ENCODE data around the gene USP10. TPM values are rescaled to one million over a fixed set of nuclear protein-coding genes. Genes with fewer than 3 reads are reported as not detected.

USP10 gene
- polyA plus RNA-seq, 2 of the 4 experiments (the other 2 are of a cell fraction): 61.5 to 93.5 TPM

- DNase-seq (ENCODE audit: low read depth in 1 of 2, low spot score in 1 of 2) (no peak), ATAC-seq (no peak), FAIRE-seq (no peak)
- Histone ChIP-seq H3K27ac (peak overlapping the region in 1 of 2 experiments; percentile 92; a peak in 3 of 6 replicates), H3K9me3 (no peaks in the 10 kb centered on the region), H3K4me1 (peaks cover 96% of the 10 kb centered on the region), H3K4me2 (peak overlapping the region; percentile 17; the same call in 2 of the 3 replicates), H3K4me3 (no peak overlapping the region)
- ChIA-PET POLR2A (no interaction called here), CTCF (interaction anchor here (0.8 to 13.9 kb wide), 9 partner anchors 8 to 235 kb away, joined by 3 to 202 read pairs (median 17); no protein-coding TSS in a partner anchor)
- no peak for TF ChIP-seq PBX3 (IDR thresholded peaks at IDR 0.05)
- TF ChIP-seq FOSB (CRISPR knock-in tag; IDR thresholded peaks at IDR 0.05): no peak
- no peak for TF ChIP-seq ZNF302 (CRISPR knock-in tag; IDR thresholded peaks at IDR 0.05)
- no peak for TF ChIP-seq MAX (IDR thresholded peaks at IDR 0.05)
- TF ChIP-seq CHD4 (IDR thresholded peaks at IDR 0.05; ENCODE audit: borderline replicate concordance): no peak
- TF ChIP-seq NR3C1 (IDR thresholded peaks at IDR 0.05): no peak
- WGBS (ENCODE audit: missing lambda C conversion rate): 71% methylated on average over 17 of the region's 17 CpGs
Observed at GRCh38 chr16:84735849-84736586, 36.2 kb downstream of the USP10 start.

- Histone ChIP-seq H3K27ac (peak overlapping the region in 1 of 2 experiments; percentile 92; a peak in 3 of 6 replicates), H3K4me3 (no peak overlapping the region), H3K9me3 (no peaks in the 10 kb centered on the region), H3K4me1 (peaks cover 89% of the 10 kb centered on the region), H3K4me2 (peak overlapping the region; percentile 15; the same call in 1 of the 3 replicates)
- WGBS (ENCODE audit: missing lambda C conversion rate): 60% methylated on average over 12 of the region's 12 CpGs
- no peak for FAIRE-seq
- ATAC-seq: peak; percentile 2 to 7; a peak in 4 of 6 replicates
- TF ChIP-seq NR3C1 (IDR thresholded peaks at IDR 0.05) (no peak), ESRRA (IDR thresholded peaks at IDR 0.05; ENCODE audit: borderline replicate concordance, low read length) (no peak), KDM5A (IDR thresholded peaks at IDR 0.05) (no peak), NPAS2 (CRISPR knock-in tag; IDR thresholded peaks at IDR 0.05; ENCODE audit: borderline replicate concordance) (no peak), PHF8 (IDR thresholded peaks at IDR 0.05; ENCODE audit: borderline replicate concordance, low read depth) (no peak), FOSL2 (IDR thresholded peaks at IDR 0.05) (no peak), FOSL2 (CRISPR knock-in tag; IDR thresholded peaks at IDR 0.05) (no peak), EHMT2 (IDR thresholded peaks at IDR 0.05; ENCODE audit: low read depth) (no peak), RCOR1 (IDR thresholded peaks at IDR 0.05; ENCODE audit: low read depth, low read length) (no peak), ZC3H11A (IDR thresholded peaks at IDR 0.05) (no peak), ELK1 (IDR thresholded peaks at IDR 0.05; ENCODE audit: low read depth, low read length) (no peak), HOXA7 (CRISPR knock-in tag; IDR thresholded peaks at IDR 0.05) (no peak), RNF2 (IDR thresholded peaks at IDR 0.05; ENCODE audit: borderline replicate concordance, low read depth) (no peak), HOXB13 (CRISPR knock-in tag; IDR thresholded peaks at IDR 0.05; ENCODE audit: low read depth) (no peak), MAX (IDR thresholded peaks at IDR 0.05) (no peak), EP300 (IDR thresholded peaks at IDR 0.05) (no peak), RARB (CRISPR knock-in tag; IDR thresholded peaks at IDR 0.05) (no peak), ZNF302 (CRISPR knock-in tag; IDR thresholded peaks at IDR 0.05) (no peak), KDM1A (IDR thresholded peaks at IDR 0.05; ENCODE audit: low read depth) (no peak)
- ChIA-PET POLR2A (interaction anchor here (1.3 kb wide), 1 partner anchor 8 kb away, joined by 4 read pairs; no protein-coding TSS in a partner anchor), CTCF (interaction anchor here (0.6 to 13.9 kb wide), 33 partner anchors 8 to 258 kb away, joined by 3 to 202 read pairs (median 7); no protein-coding TSS in a partner anchor)
- DNase-seq (ENCODE audit: low read depth in 1 of 2, low spot score in 1 of 2): no peak
Observed at GRCh38 chr16:84737192-84738011, 37.6 kb downstream of the USP10 start.

Measured in A549 (cell line).